ENCODE measurements around the gene JAK1.

DNA sequence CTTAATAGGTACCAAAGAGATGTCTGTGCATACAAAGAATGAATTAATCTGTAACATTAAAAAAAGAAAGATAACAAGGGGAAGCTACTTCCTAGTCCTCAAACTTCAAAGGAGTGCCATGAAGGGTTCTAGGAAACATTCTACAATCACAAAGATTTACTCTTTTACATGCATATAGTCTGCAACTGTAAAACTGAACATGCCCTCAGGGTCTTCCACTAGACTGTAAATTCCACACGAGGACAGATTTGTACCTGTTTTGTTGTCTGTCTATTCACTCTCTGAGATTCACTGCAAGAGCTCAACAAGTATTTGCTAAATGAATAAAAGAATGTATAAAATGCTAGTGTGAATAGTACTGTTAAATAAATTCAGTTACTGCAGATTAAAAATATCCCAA lies 4.4 kb downstream of the JAK1 start:
- TF ChIP-seq, protein P1, sequence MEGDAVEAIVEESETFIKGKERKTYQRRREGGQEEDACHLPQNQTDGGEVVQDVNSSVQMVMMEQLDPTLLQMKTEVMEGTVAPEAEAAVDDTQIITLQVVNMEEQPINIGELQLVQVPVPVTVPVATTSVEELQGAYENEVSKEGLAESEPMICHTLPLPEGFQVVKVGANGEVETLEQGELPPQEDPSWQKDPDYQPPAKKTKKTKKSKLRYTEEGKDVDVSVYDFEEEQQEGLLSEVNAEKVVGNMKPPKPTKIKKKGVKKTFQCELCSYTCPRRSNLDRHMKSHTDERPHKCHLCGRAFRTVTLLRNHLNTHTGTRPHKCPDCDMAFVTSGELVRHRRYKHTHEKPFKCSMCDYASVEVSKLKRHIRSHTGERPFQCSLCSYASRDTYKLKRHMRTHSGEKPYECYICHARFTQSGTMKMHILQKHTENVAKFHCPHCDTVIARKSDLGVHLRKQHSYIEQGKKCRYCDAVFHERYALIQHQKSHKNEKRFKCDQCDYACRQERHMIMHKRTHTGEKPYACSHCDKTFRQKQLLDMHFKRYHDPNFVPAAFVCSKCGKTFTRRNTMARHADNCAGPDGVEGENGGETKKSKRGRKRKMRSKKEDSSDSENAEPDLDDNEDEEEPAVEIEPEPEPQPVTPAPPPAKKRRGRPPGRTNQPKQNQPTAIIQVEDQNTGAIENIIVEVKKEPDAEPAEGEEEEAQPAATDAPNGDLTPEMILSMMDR (IDR thresholded peaks at IDR 0.05; ENCODE audit: insufficient read depth, low read depth, low read length) = no peak
- no peak for TF ChIP-seq EZH2 (IDR thresholded peaks at IDR 0.05; ENCODE audit: insufficient read depth, low read length)
